ENCODE results near the gene MCF2L.

MCF2L gene

DNA sequence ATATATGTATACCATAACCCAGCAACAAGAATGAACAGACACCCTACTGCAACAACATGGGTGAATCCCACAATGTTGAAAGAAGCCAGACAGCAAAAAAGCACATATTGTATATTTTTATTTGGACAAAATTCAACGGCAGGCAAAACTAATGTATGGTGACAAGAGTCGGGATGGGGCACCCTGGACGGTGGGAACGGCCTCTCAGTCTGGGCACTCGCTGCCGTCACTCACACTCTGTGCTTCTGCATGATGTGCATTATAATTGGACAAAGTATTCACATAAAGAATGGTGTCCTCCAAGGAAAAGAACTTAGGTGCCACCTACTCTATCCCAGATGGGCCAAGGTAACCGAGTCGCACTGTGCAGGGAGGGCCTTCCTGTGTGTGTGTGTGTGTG is 71.0 kb downstream of the MCF2L start:
- no peak for DNase-seq

DNA sequence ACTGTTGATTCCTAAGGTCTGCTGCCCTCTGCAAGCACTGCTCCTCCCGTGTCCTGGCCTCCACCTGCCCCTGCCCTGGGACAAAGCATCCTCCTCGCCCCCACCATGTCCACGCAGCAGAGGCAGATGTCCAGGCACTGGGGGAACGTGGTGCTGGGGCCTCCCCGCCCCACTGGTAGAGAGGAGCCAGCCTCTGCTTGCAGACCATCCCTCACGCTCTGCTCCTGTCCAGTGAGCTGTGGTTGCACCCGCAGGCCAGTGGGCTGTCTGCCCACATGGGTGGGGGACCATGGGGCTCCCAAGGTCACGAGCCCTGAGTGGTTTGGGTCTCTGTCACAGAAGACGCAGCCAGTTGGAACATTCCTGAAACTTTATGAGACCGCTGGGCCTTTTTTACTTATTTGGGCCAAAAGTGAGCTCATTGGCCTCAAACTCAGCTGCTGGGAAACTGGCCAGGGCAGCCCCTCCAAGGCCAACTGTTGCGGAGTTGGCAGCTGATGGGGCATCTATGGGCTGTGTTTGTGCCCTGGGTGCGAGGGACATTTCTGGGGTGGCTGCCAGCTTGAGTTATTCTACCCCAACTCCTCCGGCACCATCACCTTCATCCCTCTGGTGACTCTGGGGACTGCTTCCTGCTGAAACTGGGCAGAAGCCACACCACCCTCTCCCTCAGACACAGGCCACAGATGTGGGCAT is 71.7 kb downstream of the MCF2L start:
- no peak for DNase-seq

DNA sequence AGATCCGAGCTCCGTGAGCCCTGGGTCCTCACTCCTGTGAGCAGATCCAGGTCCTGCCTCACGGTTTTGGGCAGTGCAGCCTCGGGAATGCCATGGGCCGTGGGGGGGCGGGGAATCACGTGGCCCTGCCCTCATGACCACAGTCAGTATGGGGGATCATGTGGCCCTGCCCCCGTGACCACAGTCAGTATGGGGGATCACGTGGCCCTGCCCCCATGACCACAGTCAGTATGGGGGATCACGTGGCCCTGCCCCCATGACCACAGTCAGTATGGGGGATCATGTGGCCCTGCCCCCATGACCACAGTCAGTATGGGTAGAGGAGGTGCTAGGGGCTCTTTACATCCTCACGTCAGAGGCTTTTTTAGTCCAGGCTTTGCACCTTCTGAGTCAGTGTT is 72.3 kb downstream of the MCF2L start:
- DNase-seq = no peak

DNA sequence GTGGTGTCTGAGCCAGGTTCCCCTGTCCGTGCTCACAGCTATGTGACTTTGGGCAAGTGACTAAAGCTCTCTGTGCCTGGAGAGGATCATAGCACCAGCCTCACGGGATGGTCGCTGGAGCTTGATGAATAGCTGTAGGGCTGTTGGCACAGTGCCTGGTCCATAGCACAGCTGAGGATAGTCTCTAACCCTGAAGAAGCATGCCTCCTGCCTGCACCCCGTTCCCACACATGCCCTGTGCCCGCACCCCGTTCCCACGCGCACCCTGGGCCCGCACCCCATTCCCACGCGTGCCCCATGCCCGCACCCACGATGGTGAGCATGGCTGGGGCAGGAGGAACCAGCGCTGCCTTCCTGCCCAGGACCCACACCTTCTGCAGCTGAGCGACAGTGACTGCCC is 72.9 kb downstream of the MCF2L start:
- no peak for DNase-seq

DNA sequence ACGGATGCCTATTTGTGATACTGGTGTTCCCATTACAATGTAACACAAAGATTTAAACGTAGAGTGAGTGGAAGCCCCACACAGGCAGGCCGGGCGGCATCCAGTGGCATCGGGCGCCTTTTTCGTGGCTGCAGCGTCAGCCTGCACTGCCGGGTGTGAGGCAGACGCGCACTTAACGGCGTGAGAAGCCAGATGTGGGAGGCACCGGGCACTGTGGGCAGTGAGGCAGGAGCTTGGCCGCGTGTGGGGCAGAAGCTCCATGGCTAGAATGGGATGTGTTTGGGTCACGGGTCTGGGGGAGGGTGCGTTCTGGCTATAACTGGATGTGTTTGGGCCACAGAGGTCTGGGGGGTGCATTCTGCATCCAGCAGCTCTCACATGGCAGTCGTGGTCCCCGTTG is 73.4 kb downstream of the MCF2L start:
- no peak for DNase-seq

DNA sequence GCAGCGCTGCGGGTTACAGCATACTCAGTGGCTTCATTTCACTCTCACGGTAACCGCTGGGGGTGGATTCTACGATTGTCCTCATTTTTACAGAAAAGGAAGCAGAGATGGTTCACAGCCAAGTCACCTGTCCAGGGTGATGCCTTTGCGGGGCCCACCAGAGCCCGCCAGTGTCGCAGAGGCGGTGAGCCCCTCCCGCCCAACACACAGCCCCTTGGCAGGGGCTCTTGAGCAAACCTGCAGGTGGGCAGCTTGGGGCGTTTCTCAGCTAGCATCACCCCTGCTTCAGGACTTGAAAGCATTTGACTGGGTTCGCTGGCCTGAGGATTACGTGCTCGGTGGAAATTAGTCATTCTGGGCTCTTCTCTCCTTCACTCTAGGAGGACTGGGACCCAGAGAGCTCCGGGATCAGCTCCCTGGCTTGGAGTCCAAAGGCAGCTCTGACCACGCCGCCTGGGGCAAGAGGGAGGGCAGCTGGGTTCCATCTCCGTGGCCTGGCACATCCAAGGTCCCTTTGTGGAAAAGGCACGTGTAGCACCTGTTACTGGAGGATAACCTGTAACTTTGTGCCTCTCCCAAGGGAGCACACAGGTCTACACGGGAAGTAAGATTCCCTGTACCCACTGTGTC is 74.1 kb downstream of the MCF2L start:
- DNase-seq = no peak

DNA sequence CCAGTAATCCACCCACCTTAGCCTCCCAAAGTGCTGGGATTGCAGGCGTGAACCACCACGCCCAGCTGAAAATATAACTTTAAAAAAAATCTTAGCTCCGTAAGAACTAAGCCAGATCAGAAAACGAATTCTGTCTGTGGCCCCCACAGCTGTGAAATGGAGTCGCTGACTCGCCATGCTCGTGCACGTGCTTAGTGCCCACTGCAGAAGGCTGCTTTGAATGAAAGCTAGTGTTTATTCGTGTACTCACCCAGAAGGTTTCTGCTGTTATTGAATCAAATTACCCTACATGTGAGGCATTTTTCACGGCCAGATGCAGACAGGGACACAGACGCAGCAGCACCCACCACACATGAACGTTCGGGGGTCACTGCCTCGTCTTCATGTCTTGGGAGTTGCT is 74.9 kb downstream of the MCF2L start:
- DNase-seq = peak; percentile 55

DNA sequence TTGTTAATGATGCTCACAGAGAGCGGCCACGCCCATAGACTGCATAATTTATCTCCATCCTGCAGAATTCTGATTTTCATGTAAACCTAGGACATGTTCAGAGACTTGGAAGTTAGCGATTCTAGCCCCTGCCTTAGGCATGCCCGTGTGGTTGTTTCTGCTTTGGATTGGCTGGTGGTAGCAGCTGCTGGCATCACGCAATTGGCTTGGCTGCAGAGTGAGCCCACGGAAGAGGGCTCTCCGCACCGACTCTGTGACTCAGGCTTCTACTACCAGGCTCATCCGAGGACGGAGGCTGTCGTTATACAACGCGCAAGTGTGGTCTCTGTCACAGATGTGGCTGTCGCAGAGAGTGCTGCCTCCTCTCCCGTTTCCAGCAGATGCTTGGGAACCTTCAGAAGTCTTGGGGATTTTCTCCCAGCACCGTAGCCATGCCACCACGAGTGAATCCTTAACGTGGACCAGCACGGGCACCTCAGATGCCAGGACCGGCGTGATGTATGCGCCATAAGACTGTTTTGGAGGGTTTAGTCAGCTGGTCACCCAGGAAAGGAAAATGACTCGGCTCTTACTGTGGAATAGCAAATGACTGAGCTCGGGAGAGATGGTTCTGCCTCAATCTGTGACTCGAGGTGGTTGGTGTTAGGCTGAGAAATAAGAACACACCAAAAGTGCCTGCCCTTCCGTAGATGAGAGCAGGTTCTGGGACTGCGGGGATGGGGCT is 75.5 kb downstream of the MCF2L start:
- DNase-seq = peak; percentile 55

DNA sequence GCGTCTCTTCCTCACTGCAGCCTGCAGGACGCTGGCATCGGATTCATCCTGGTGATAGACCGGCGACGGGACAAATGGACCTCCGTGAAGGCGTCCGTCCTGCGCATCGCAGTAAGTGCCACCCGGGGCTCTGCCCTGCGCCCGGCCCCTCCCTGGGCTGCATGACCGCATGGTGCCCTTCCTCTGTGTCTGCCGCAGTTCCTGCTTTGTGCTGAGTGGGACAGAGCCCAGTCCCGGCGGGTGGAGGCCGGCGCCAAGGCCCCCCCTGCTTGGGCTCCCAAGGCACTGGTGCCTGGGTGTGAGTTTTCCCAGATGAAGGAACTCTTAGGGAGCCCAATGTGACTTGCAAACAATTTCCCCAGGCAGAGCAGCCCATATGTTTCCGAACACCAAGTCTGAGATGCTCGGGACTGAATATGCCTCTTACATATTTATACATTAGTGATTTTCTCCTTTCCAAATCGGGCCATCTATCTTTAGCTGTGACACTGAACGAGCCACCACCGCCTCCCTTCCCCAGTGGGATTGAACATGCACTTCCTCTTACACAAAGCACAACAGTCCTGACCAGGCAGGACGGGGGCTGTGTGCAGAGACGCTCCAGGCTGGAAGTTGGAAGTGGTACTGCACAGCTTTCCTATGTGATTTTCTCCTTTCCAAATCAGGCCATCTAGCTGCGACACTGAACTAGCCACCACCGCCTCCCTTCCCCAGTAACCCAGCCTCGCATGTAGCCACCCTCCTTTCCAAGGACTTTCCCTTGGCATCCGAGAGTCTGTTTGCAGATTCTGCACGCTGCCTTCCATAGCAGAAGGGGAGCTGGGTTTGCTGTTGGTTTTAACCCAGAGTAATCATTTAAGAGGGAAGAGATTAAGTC is 76.5 kb downstream of the MCF2L start:
- DNase-seq = no peak

DNA sequence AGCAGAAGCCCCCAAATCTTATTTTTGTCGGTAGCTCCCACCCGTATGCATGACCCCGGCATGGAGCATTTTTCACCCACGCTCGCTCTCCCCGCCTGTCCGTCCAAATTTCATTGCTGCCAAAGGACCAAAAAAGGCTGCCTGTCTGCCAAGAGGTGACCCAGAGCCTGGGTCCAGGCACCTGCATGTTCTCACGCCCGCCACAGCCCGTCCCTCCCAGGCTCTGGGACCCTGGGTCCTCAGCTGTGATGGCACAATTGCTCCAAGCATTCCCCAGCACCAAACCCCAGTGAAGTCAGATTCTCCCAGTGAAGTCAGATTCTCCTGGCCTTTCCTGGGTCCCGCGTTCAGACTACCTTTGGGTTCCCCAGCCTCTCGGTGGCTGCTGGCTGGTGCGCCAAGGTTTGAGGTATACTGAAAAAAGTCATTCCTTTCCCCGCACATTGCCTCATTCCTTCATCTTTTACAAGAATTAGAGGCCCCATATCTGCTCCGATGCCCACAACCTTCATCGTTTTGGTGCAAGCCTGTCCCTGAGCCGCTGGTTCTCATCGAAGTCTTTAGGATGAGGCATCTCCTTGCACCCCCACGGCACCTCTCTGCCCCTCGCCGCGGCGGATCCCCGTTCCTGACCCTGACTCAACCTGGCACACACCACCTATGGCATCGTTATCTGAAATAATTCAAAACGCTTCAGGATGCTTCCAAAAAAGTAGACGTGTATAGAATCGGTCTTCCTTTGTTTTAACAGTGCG is 77.3 kb downstream of the MCF2L start:
- DNase-seq = no peak

DNA sequence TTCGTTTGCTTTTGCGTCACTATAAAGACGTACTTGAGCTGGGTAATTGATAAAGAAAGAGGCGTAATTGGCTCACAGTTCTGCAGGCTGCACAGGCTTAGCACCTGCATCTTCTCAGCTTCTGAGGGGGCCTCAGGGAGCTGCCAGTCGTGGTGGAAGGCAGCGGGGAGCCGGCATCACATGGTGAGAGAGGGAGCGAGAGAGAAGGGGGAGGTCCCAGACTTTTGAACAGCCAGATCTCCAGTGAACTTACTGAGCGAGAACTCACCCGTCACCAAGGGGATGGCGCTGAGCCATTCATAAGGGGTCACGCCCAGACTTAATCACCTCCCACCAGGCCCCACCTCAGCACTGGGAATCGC is 77.8 kb downstream of the MCF2L start:
- DNase-seq = no peak

DNA sequence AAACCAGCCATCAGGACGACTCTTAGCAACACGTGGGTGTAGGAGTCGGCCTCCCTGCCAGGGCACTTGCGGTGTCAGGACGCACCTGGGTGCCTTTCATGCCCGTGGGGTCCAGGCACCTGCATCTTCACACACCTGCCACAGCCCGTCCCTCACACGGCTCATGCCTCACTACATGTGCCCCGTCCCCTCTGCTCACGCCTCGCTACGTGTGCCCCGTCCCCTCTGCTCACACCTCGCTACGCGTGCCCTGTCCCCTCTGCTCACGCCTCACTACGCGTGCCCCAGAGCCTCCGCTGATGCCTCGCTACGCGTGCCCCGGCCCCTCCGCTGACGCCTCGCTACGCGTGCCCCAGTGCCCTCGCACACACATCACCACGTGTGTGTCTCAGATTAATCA is 78.6 kb downstream of the MCF2L start:
- DNase-seq = no peak

DNA sequence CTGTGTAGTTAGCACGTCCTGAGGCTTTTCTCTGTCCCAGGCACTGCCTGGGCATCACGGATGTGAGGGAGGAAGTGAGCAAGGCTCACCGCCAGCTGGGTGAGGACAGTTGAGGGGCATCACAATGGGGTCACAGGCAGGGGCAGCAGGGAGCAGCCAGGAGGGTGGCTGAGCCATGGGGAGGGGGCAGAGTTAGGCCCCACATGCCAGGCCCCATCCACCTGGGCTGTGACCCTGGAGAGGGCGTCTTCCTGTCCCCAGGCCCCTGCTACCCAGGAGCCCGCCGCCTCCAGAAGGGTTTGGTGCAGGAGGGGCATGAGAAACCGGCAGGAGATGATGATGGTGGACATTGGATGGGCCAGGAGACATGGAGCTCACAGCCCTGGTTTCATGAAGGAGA is 79.8 kb downstream of the MCF2L start:
- DNase-seq = no peak

DNA sequence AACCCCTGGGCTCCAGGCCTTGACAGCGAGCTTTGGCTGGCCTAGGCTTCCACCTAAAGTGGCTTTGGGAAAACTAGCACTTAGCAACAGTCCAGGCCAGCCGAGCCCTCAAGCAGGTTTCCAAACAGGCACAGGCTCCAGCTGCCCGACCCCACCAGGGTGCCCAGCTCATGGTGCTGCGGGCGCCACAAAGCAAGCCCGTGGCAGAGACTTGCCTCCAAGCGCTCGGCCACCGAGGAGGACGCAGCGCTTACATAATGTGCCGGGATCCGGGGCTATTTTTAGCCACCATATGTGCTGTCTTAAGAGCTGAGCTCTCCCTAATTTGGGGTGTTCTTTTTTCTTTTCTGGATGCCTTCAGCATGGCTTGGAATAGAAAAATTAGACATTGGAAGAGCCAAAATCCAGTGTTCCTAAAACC is 80.5 kb downstream of the MCF2L start:
- DNase-seq = no peak

DNA sequence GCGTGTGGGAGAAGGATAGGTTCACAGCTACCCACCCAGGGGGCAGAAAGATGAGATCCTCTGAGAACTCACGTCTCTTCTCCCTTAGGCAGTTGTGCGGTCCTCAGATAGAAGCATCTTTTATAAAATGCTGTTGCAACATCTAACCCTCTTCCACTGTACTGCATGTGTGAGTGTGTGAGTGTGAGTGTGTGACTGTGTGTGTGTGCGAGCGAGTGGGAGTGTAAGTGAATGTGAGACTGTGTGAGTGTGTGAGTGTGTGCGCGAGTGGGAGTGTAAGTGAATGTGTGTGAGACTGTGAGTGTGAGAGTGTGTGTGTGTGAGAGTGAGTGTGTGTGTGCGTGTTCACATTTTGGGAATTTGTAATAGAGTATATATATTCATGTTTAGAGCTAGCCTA is 81.0 kb downstream of the MCF2L start:
- no peak for DNase-seq

DNA sequence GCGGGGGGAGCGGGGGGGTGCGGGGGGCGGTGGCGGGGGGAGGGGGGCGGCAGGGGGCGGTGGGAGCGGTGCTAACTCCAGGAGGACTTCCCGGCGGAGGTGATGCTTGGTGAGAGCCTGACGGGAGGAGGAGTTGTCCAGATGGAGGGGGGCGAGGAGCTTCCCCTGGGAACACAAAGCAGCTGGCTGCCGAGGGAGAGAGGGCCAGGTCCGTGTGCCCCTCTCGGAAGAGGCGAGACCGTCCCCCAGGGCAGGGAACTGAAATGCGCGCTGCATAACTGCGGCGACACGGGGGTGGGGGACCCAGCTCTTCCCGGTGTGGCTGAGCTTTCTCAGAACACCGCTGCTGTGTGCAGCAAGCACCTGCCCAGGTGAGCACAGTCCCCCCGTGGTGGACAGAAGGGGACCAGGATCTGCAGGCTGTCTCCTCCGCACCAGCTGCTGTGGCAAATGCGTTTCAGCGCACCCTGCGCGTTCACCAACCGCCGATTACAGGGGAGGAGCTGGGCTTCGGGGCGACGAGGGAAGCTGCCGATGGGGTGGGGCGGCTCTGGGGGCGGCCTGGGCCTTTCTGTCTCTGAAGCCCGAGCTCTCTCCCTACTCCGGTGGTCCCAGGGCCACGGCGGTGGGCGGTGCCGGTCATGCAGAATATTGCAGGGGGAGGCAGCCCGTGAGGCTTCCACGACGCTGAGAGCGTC is 81.9 kb downstream of the MCF2L start:
- DNase-seq = no peak

DNA sequence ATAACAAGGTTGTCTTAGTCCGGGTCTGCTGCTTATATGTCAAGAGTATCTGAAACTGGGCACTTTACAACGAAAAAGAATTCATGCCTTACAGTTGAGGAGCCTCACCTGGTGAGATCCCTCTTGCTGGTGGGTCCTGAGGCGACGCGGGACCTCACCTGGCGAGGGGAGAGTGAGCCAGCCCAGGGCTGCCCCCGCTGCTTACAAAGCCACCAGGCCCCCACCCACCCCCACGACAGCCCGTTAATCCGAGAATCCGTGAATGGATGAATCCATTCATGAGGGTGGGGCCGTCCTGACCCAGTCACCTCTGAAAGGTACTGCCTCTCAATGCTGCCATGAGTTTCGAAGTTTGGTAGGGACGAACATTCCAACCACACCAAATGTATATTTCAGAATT is 82.6 kb downstream of the MCF2L start:
- no peak for DNase-seq

DNA sequence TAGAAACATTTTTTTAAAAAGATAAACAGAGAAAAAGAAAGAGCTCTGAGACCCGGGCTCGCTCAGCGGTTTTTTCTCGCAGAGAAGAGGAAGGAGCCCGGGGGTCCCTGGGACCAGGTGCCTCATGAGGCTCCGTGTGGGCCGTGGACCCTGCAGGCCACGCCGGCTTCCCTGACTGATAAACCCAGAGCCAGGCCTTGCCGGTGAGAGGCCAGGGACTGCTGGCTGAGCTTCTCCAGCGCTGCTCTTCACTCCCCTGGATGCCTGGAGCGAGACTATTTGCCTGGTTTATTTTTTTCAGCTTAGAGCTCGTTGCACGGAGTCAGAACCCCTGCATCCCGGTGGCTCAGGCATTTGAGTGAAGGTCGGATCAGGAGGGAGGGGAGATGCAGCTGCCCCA is 83.2 kb downstream of the MCF2L start:
- no peak for DNase-seq

DNA sequence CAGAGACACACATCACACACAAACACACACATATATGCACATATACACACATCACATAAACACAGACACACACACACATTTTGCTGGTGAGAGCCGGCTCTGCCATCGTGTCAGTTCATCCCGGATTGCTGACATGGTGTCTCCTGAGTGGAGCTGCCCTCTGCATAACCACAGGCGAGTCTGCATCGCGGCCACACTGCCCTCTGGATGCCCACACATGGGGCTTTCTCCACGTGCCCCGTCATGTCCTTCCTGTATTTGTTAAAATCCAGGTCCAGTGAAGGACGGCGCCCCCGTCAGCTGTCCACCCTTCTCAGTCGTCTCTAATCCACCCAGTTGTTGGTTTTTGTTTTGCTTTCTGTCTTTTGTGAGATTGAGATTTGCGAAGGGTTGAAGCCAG is 84.0 kb downstream of the MCF2L start:
- DNase-seq = no peak

DNA sequence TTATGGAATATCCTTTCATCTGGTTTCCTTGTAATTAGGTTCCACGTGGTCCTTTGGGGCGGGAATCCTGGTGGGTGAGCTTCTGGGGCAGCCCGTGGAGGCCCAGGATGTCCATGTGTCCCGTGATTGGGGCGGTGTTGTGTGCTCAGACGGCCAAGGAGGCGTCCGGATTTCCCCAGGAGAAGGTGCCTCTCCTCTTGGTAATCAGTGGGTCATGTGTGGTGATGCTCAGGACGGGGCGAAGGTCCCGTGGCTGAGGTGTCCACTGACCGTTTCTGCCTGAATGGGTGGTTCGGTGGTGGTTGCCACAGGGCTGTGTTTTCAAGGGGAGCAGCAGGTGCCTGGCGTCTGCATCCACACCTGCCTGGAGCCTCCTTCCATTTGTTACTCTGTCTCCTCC is 84.4 kb downstream of the MCF2L start:
- DNase-seq = no peak

DNA sequence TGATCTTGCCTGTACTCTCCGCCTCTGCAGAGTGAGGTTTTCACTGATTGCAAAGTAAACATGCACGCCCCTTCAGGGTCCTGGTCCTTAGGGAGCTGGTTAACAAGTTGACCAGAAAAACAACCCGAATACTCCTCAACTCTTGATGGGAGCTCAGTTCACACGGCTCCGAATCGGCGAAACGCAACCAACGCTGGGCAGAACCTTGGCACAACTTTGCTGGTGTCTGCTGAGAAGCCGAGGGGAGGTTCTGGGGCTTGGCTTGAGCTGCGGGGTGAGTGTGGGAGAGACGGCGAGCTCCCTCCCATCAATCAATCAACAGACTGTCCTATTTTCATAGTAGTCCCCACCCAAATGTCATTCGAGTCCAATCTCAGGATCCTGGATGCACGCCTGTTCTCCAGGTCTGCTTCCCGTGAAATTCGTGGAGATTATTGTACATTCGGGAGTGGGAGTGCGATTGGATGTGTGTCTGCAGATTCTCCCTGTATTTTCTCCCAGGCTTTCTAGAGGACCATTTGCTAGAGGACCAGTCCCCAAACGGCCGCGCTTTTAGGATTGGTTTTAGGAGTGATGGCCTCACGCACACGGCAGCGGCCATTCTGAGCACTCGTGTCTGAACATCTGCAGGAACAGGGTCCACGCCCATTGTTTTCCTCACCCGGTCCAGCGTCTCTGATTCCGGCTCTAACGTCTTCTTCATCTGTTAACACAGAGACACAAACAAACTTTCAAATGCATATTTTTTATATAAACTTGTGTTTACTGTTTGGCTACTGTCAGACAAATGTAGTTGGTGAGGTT is 85.0 kb downstream of the MCF2L start:
- no peak for DNase-seq
